Measurements from ENCODE around the gene ABCD2.

The ABCD2 gene

DNA sequence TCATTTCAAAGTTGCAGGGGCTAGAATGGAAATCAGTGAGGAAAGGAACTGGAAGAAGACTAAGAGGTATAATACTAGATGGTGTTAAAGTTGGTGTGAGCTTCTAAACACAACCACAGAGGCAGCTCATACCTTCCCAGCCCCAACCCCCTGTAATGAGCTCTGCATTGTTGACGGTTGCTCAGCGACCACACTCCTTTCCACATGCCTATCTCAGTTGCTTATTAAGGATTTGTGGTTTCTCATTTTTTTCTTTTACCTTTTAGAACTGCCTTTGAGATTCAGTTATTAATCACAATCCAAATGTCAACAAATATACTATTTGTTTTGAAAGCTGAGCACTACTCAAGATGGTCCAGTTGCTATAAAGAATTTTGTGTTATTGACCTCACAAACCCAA is 114.6 kb downstream of the ABCD2 start:
- Histone ChIP-seq H3K36me3 (replicated peaks; ENCODE audit: low read depth, low read length) (no peaks in the 10 kb centered on the region), H3K4me1 (ENCODE audit: low read length) (no peaks in the 10 kb centered on the region), H3K9me3 (ENCODE audit: insufficient read depth, low read length) (no peaks in the 10 kb centered on the region), H3K4me2 (ENCODE audit: low read length) (no peak overlapping the region), H3K27ac (ENCODE audit: low read length) (no peak overlapping the region), H3K9ac (ENCODE audit: low read length) (no peak overlapping the region), H3K27me3 (ENCODE audit: low read depth, low read length) (no peaks in the 10 kb centered on the region), H2AFZ (ENCODE audit: low read depth, low read length) (no peak overlapping the region), H3K4me3 (ENCODE audit: low read length) (no peak overlapping the region), H4K20me1 (ENCODE audit: insufficient read depth, low read length) (no peaks in the 10 kb centered on the region), H3K79me2 (ENCODE audit: low read length) (no peaks in the 10 kb centered on the region)
- TF ChIP-seq, protein P1, sequence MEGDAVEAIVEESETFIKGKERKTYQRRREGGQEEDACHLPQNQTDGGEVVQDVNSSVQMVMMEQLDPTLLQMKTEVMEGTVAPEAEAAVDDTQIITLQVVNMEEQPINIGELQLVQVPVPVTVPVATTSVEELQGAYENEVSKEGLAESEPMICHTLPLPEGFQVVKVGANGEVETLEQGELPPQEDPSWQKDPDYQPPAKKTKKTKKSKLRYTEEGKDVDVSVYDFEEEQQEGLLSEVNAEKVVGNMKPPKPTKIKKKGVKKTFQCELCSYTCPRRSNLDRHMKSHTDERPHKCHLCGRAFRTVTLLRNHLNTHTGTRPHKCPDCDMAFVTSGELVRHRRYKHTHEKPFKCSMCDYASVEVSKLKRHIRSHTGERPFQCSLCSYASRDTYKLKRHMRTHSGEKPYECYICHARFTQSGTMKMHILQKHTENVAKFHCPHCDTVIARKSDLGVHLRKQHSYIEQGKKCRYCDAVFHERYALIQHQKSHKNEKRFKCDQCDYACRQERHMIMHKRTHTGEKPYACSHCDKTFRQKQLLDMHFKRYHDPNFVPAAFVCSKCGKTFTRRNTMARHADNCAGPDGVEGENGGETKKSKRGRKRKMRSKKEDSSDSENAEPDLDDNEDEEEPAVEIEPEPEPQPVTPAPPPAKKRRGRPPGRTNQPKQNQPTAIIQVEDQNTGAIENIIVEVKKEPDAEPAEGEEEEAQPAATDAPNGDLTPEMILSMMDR (IDR thresholded peaks at IDR 0.05; ENCODE audit: low read depth, low read length): no peak
- no peak for TF ChIP-seq EZH2phosphoT487 (IDR thresholded peaks at IDR 0.05; ENCODE audit: low read depth)

DNA sequence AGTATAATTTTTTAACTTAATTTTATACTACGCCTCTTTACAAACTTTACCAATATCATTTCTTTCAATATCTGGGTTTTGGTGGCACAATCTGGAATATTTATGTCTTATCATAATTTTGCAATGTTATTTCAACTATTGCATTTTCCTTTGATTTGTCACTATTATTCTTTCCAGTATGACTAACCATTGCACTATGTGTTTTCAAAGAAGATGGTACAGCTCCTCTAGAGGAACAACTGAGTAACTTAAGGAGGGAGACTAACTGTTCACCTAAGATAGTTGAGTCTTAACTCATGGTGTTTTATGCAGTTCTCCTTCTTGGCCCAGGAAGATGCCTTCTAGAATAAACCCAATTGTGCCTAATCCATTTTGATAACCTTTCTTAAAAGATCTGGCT is 116.2 kb downstream of the ABCD2 start:
- no peak overlapping the region for H3K9ac ChIP-seq (ENCODE audit: low read length)
- H4K20me1 ChIP-seq (ENCODE audit: insufficient read depth, low read length): no peaks in the 10 kb centered on the region
- no peaks in the 10 kb centered on the region for H3K36me3 ChIP-seq (replicated peaks; ENCODE audit: low read depth, low read length)
- H3K4me3 ChIP-seq (ENCODE audit: low read length): no peak overlapping the region
- H2AFZ ChIP-seq (ENCODE audit: low read depth, low read length): no peak overlapping the region
- H3K4me1 ChIP-seq (ENCODE audit: low read length): no peaks in the 10 kb centered on the region
- no peak overlapping the region for H3K4me2 ChIP-seq (ENCODE audit: low read length)
- H3K79me2 ChIP-seq (ENCODE audit: low read length): no peaks in the 10 kb centered on the region
- H3K27ac ChIP-seq (ENCODE audit: low read length): no peak overlapping the region
- H3K27me3 ChIP-seq (ENCODE audit: low read depth, low read length): no peaks in the 10 kb centered on the region; the same call in 1 of the 2 replicates
- H3K9me3 ChIP-seq (ENCODE audit: insufficient read depth, low read length): no peaks in the 10 kb centered on the region
- TF ChIP-seq EZH2phosphoT487 (IDR thresholded peaks at IDR 0.05; ENCODE audit: low read depth): no peak
- TF ChIP-seq, protein P1 (IDR thresholded peaks at IDR 0.05; ENCODE audit: low read depth, low read length): no peak

DNA sequence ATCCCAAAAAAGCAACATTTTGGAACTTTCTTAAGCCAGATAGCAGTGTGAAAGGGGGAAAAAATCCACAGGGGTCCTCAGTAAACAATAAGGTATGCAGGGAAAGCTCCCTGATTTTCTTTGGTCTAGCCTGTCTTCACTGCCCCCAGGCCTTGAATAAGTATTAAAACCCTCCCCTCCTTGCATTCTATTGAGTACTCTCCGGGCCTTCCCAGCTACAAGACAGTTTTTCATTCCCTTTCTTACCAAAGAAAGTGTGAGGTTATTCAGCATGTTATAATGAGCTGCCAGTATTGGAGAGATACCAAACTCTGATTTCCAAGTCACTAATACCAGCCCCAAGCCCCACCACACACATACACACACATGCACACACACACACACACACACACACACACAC is 116.9 kb downstream of the ABCD2 start:
- Histone ChIP-seq H4K20me1 (ENCODE audit: insufficient read depth, low read length) (no peaks in the 10 kb centered on the region), H3K4me1 (ENCODE audit: low read length) (no peaks in the 10 kb centered on the region), H3K4me2 (ENCODE audit: low read length) (no peak overlapping the region), H2AFZ (ENCODE audit: low read depth, low read length) (no peak overlapping the region), H3K79me2 (ENCODE audit: low read length) (no peaks in the 10 kb centered on the region), H3K9ac (ENCODE audit: low read length) (no peak overlapping the region), H3K4me3 (ENCODE audit: low read length) (no peak overlapping the region), H3K27ac (ENCODE audit: low read length) (no peak overlapping the region), H3K9me3 (ENCODE audit: insufficient read depth, low read length) (no peaks in the 10 kb centered on the region), H3K36me3 (replicated peaks; ENCODE audit: low read depth, low read length) (no peaks in the 10 kb centered on the region), H3K27me3 (ENCODE audit: low read depth, low read length) (no peaks in the 10 kb centered on the region; the same call in 1 of the 2 replicates)
- no peak for TF ChIP-seq EZH2phosphoT487 (IDR thresholded peaks at IDR 0.05; ENCODE audit: low read depth)
